Vagina (tissue), 2 donors: ENCODE measurements around the gene DTD1.

ENCODE experiments used
- POLR2A ChIP-seq, 2 donors: fragments of 450-650 bp; IDR thresholded peaks; one replicate each; pipeline ENCODE4 v1.6.1; 2017; ENCODE audit warnings: antibody characterized with exemption in 2 of 2, mild to moderate bottlenecking in 2 of 2, moderate library complexity in 2 of 2
- TF ChIP-seq, protein P1 (sequence below), 3 experiments: fragments of 450-650 bp in 2 of 3; fragments of 200-600 bp in 1 of 3; sonication (generic) in 1 of 3; IDR thresholded peaks; one replicate each; pipeline ENCODE4 v1.5.1; 2017 to 2019; ENCODE audit warnings: antibody characterized with exemption in 3 of 3, mild to moderate bottlenecking in 2 of 3, moderate library complexity in 2 of 3

DNA sequence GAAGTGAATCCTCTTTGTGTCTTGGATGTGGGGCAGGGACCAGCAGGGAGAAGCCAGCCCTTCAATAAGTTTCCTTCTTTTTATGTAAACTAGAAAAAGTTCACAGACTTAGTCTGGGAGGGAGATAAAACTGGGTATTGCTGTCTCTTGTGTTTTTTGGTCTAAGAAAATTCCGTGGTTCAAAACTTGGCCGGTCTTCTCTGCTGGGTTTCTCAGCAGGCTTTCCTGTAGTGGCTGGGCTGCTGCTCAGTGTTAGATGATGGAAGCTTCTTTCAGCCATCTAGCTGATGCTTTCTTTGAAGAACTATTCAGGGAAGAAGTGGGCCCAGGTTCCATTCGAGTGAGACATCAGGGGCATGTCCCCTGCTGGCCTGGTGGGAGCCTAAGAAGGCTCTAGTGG lies 155.0 kb downstream of the DTD1 start:
- no peak for TF ChIP-seq POLR2A (IDR thresholded peaks at IDR 0.05)
- TF ChIP-seq, protein P1, sequence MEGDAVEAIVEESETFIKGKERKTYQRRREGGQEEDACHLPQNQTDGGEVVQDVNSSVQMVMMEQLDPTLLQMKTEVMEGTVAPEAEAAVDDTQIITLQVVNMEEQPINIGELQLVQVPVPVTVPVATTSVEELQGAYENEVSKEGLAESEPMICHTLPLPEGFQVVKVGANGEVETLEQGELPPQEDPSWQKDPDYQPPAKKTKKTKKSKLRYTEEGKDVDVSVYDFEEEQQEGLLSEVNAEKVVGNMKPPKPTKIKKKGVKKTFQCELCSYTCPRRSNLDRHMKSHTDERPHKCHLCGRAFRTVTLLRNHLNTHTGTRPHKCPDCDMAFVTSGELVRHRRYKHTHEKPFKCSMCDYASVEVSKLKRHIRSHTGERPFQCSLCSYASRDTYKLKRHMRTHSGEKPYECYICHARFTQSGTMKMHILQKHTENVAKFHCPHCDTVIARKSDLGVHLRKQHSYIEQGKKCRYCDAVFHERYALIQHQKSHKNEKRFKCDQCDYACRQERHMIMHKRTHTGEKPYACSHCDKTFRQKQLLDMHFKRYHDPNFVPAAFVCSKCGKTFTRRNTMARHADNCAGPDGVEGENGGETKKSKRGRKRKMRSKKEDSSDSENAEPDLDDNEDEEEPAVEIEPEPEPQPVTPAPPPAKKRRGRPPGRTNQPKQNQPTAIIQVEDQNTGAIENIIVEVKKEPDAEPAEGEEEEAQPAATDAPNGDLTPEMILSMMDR (IDR thresholded peaks at IDR 0.05) = no peak
